ENCODE data around the gene TTBK2.
A peak's percentile ranks its signal among the peaks of the same experiment; 100 is the strongest.

Gene TTBK2

GRCh38 chr15:42727750-42728381 lies 192.7 kb downstream of the TTBK2 start:
- no peak for DNase-seq (ENCODE audit: low spot score)

- no peak for DNase-seq (ENCODE audit: low spot score)
These were observed 194.5 kb downstream of the TTBK2 start for GRCh38 chr15:42726114-42726513.

GRCh38 chr15:42725331-42725903 lies 195.2 kb downstream of the TTBK2 start:
- no peak for DNase-seq (ENCODE audit: low spot score)

GRCh38 chr15:42724276-42724675 lies 196.3 kb downstream of the TTBK2 start:
- no peak for DNase-seq (ENCODE audit: low spot score)

GRCh38 chr15:42723068-42723467 lies 197.5 kb downstream of the TTBK2 start:
- no peak for DNase-seq (ENCODE audit: low spot score)

- no peak for DNase-seq (ENCODE audit: low spot score)
These were observed 198.7 kb downstream of the TTBK2 start for GRCh38 chr15:42721916-42722315.

- DNase-seq (ENCODE audit: low spot score) = no peak
These were observed 199.6 kb downstream of the TTBK2 start for GRCh38 chr15:42721016-42721415.

- no peak for DNase-seq (ENCODE audit: low spot score)
These were observed 200.5 kb downstream of the TTBK2 start for GRCh38 chr15:42720071-42720470.

GRCh38 chr15:42719043-42719442 lies 201.5 kb downstream of the TTBK2 start:
- DNase-seq (ENCODE audit: low spot score) = no peak

- DNase-seq (ENCODE audit: low spot score) = no peak
These were observed 204.0 kb downstream of the TTBK2 start for GRCh38 chr15:42716626-42717025.

GRCh38 chr15:42716125-42716524 lies 204.5 kb downstream of the TTBK2 start:
- no peak for DNase-seq (ENCODE audit: low spot score)

GRCh38 chr15:42712584-42712983 lies 208.0 kb downstream of the TTBK2 start:
- no peak for DNase-seq (ENCODE audit: low spot score)

GRCh38 chr15:42711746-42712145 lies 208.8 kb downstream of the TTBK2 start:
- no peak for DNase-seq (ENCODE audit: low spot score)

GRCh38 chr15:42710662-42711061 lies 209.9 kb downstream of the TTBK2 start:
- DNase-seq (ENCODE audit: low spot score) = no peak

- DNase-seq (ENCODE audit: low spot score) = no peak
These were observed 212.6 kb downstream of the TTBK2 start for GRCh38 chr15:42707873-42708544.

- DNase-seq (ENCODE audit: low spot score) = no peak
These were observed 213.5 kb downstream of the TTBK2 start for GRCh38 chr15:42707068-42707467.

- DNase-seq (ENCODE audit: low spot score) = no peak
These were observed 215.2 kb downstream of the TTBK2 start for GRCh38 chr15:42705336-42705735.

- DNase-seq (ENCODE audit: low spot score) = peak; percentile 77
These were observed 216.1 kb downstream of the TTBK2 start for GRCh38 chr15:42704492-42704926.

GRCh38 chr15:42696626-42697025 lies 224.0 kb downstream of the TTBK2 start:
- DNase-seq (ENCODE audit: low spot score) = no peak

GRCh38 chr15:42695527-42696071 lies 225.0 kb downstream of the TTBK2 start:
- no peak for DNase-seq (ENCODE audit: low spot score)

GRCh38 chr15:42694398-42694797 lies 226.2 kb downstream of the TTBK2 start:
- DNase-seq (ENCODE audit: low spot score) = no peak

GRCh38 chr15:42693942-42694341 lies 226.6 kb downstream of the TTBK2 start:
- no peak for DNase-seq (ENCODE audit: low spot score)

GRCh38 chr15:42693496-42693895 lies 227.1 kb downstream of the TTBK2 start:
- no peak for DNase-seq (ENCODE audit: low spot score)
